SU-DHL-6 (cell line): ENCODE results near the gene MAP2K4.

Experiments
- H2AFZ ChIP-seq: fragments of 200-600 bp; sonication (generic); 2 replicates; pipeline ENCODE4 v1.6.1; 2014; ENCODE audit warnings: low read depth, mild to moderate bottlenecking, moderate library complexity, mixed read lengths, antibody characterized with exemption, low read length; ENCODE audit not compliant: severe bottlenecking
- H3F3A ChIP-seq: fragments of 200-600 bp; shearing (Covaris generic); 2 replicates; pipeline ENCODE4 v1.6.0; 2016; ENCODE audit warnings: antibody characterized with exemption, mild to moderate bottlenecking; ENCODE audit not compliant: insufficient read depth
- H3K27ac ChIP-seq: fragments of 200-600 bp; sonication (generic); 2 replicates; pipeline ENCODE4 v1.5.1; 2016; ENCODE audit warnings: low read depth, mild to moderate bottlenecking, low read length, moderate library complexity, mixed read lengths
- H3K27me3 ChIP-seq: fragments of 200-600 bp; sonication (generic), shearing (Covaris generic); 2 replicates; pipeline ENCODE4 v1.6.0; 2014; ENCODE audit warnings: mild to moderate bottlenecking, low read length
- H3K36me3 ChIP-seq: fragments of 200-600 bp; sonication (generic); 2 replicates; pipeline ENCODE4 v1.6.1; 2014; ENCODE audit warnings: mild to moderate bottlenecking, low read length, mixed read lengths
- H3K4me2 ChIP-seq: fragments of 300-600, 200-600 bp; shearing (Covaris generic), sonication (generic); 2 replicates; pipeline ENCODE4 v1.6.0; 2014; ENCODE audit warnings: low read length, low read depth, mild to moderate bottlenecking; ENCODE audit not compliant: poor library complexity, severe bottlenecking
- H3K4me3 ChIP-seq: fragments of 200-600 bp; sonication (generic); 2 replicates; pipeline ENCODE4 v1.5.1; 2014; ENCODE audit warnings: antibody characterized with exemption, low read length, mild to moderate bottlenecking, mixed read lengths; ENCODE audit not compliant: insufficient read depth, poor library complexity, severe bottlenecking
- H3K79me2 ChIP-seq: fragments of 200-600 bp; sonication (generic); 2 replicates; pipeline ENCODE4 v1.6.1; 2014; ENCODE audit warnings: mild to moderate bottlenecking, low read length, moderate library complexity; ENCODE audit not compliant: insufficient read depth
- H3K9ac ChIP-seq: fragments of 200-600 bp; sonication (generic); 2 replicates; pipeline ENCODE4 v1.7.0; 2014; ENCODE audit warnings: mild to moderate bottlenecking, low read length
- H3K9me2 ChIP-seq: fragments of 200-600 bp; sonication (generic); replicated peaks from 2 replicates; pipeline ENCODE4 v1.6.1; 2014; ENCODE audit warnings: low read length; ENCODE audit not compliant: insufficient read depth
- H3K9me3 ChIP-seq: fragments of 200-600 bp; sonication (generic); 2 replicates; pipeline ENCODE4 v1.6.1; 2014; ENCODE audit warnings: low read length, mixed read lengths; ENCODE audit not compliant: insufficient read depth
- H4K20me1 ChIP-seq: fragments of 200-600 bp; sonication (generic); 2 replicates; pipeline ENCODE4 v1.6.1; 2014; ENCODE audit warnings: low read depth, mild to moderate bottlenecking, antibody characterized with exemption, low read length, moderate library complexity, mixed read lengths
- CTCF ChIP-seq: fragments of 200-600 bp; sonication (generic); IDR thresholded peaks from one replicate; pipeline ENCODE4 v1.5.1; 2017; ENCODE audit warnings: antibody characterized with exemption, mild to moderate bottlenecking, low read length, moderate library complexity; ENCODE audit not compliant: insufficient read depth, poor library complexity, severe bottlenecking
- EZH2phosphoT487 ChIP-seq: fragments of 200-600 bp; sonication (generic), shearing (Covaris generic); conservative IDR thresholded peaks from 2 replicates; pipeline ENCODE4 v1.6.1; 2018; ENCODE audit warnings: mild to moderate bottlenecking, antibody characterized with exemption, low read length, moderate library complexity, mixed read lengths

Gene MAP2K4

GRCh38 chr17:12027658-12028057 is 7.0 kb downstream of the MAP2K4 start:
- Histone ChIP-seq H3K4me2 (no peak overlapping the region), H3K4me3 (no peak overlapping the region), H3F3A (no peaks in the 10 kb centered on the region), H3K79me2 (peaks cover 10% of the 10 kb centered on the region), H3K36me3 (no peaks in the 10 kb centered on the region), H3K9ac (no peak overlapping the region), H4K20me1 (peaks cover 42% of the 10 kb centered on the region), H2AFZ (no peak overlapping the region), H3K9me3 (no peaks in the 10 kb centered on the region), H3K27ac (no peak overlapping the region), H3K27me3 (no peaks in the 10 kb centered on the region), H3K9me2 (no peaks in the 10 kb centered on the region)
- TF ChIP-seq EZH2phosphoT487 (no peak), CTCF (no peak)

GRCh38 chr17:12028611-12029010 is 7.9 kb downstream of the MAP2K4 start:
- Histone ChIP-seq H3K79me2 (peaks cover 10% of the 10 kb centered on the region), H3K9me3 (no peaks in the 10 kb centered on the region), H2AFZ (no peak overlapping the region), H3K9ac (no peak overlapping the region), H3F3A (no peaks in the 10 kb centered on the region), H3K9me2 (no peaks in the 10 kb centered on the region), H3K4me2 (no peak overlapping the region), H3K4me3 (no peak overlapping the region), H4K20me1 (peaks cover 42% of the 10 kb centered on the region), H3K36me3 (no peaks in the 10 kb centered on the region), H3K27ac (no peak overlapping the region), H3K27me3 (no peaks in the 10 kb centered on the region)
- TF ChIP-seq CTCF (no peak), EZH2phosphoT487 (no peak)

GRCh38 chr17:12034538-12034937 is 13.9 kb downstream of the MAP2K4 start:
- TF ChIP-seq CTCF, result no peak
- no peak for TF ChIP-seq EZH2phosphoT487
- Histone ChIP-seq H3K27ac (no peak overlapping the region), H3K9me3 (no peaks in the 10 kb centered on the region), H4K20me1 (peaks cover 11% of the 10 kb centered on the region), H3K27me3 (no peaks in the 10 kb centered on the region), H3K4me2 (no peak overlapping the region), H3K9ac (no peak overlapping the region), H3K9me2 (no peaks in the 10 kb centered on the region), H3K4me3 (no peak overlapping the region), H3K79me2 (no peaks in the 10 kb centered on the region), H2AFZ (no peak overlapping the region), H3F3A (no peaks in the 10 kb centered on the region), H3K36me3 (no peaks in the 10 kb centered on the region)
